HG02870 (cell line): ENCODE results near the gene VMP1.

Experiments
- ATAC-seq: cut with Tn5 transposase; IDR thresholded peaks from one replicate; pipeline ENCODE4 v1.9.1; 2021; ENCODE audit warnings: mild to moderate bottlenecking, moderate library complexity; ENCODE audit not compliant: unreplicated experiment

VMP1 gene

GRCh38 chr17:59707149-59707970 is at the start of gene VMP1, which contains the start of gene PTRH2:
Gene VMP1, plus strand, starts transcription at chr17:59707654. Its CDS starts 23,793 bp downstream, at chr17:59731447.
Gene PTRH2, minus strand, starts transcription at chr17:59707430. Its CDS starts 9,452 bp downstream, at chr17:59697978.
- peak; percentile 94 for ATAC-seq

- ATAC-seq, result no peak
These were observed 41.2 kb upstream of the VMP1 start for GRCh38 chr17:59666235-59666634.

GRCh38 chr17:59668816-59669215 is 38.6 kb upstream of the VMP1 start:
- ATAC-seq, result no peak

- ATAC-seq, result no peak
These were observed 38.0 kb upstream of the VMP1 start for GRCh38 chr17:59669411-59669810.

GRCh38 chr17:59669944-59670343 is 37.5 kb upstream of the VMP1 start:
- no peak for ATAC-seq

GRCh38 chr17:59671386-59671785 is 36.1 kb upstream of the VMP1 start:
- ATAC-seq, result no peak

- ATAC-seq, result no peak
These were observed 32.2 kb upstream of the VMP1 start for GRCh38 chr17:59675231-59675630.

GRCh38 chr17:59676716-59677115 is 30.7 kb upstream of the VMP1 start:
- ATAC-seq, result no peak

- no peak for ATAC-seq
These were observed 28.5 kb upstream of the VMP1 start for GRCh38 chr17:59678918-59679317.

GRCh38 chr17:59680314-59680713 is 27.1 kb upstream of the VMP1 start:
- no peak for ATAC-seq

GRCh38 chr17:59683283-59683682 is 24.2 kb upstream of the VMP1 start:
- ATAC-seq, result no peak

GRCh38 chr17:59684967-59685366 is 22.5 kb upstream of the VMP1 start:
- no peak for ATAC-seq

GRCh38 chr17:59688008-59688407 is 19.4 kb upstream of the VMP1 start:
- no peak for ATAC-seq

GRCh38 chr17:59688496-59688895 is 19.0 kb upstream of the VMP1 start:
- no peak for ATAC-seq

- no peak for ATAC-seq
These were observed 13.9 kb upstream of the VMP1 start for GRCh38 chr17:59693582-59693981.

- no peak for ATAC-seq
These were observed 13.1 kb upstream of the VMP1 start for GRCh38 chr17:59694344-59694743.

- no peak for ATAC-seq
These were observed 11.3 kb upstream of the VMP1 start for GRCh38 chr17:59695945-59696681.

GRCh38 chr17:59696682-59697277 is 10.7 kb upstream of the VMP1 start:
- ATAC-seq, result no peak

GRCh38 chr17:59698143-59698542 is 9.3 kb upstream of the VMP1 start:
- ATAC-seq, result no peak

- ATAC-seq, result no peak
These were observed 8.2 kb upstream of the VMP1 start for GRCh38 chr17:59699218-59699617.

GRCh38 chr17:59699786-59700185 is 7.7 kb upstream of the VMP1 start:
- ATAC-seq, result no peak

GRCh38 chr17:59702304-59702703 is 5.2 kb upstream of the VMP1 start:
- ATAC-seq, result no peak
